OCI-LY3 (cell line): Measurements from ENCODE around the gene ZNF516.

ENCODE experiments used
- EZH2phosphoT487 ChIP-seq: fragments of 200-600 bp; shearing (Covaris generic); IDR thresholded peaks from 2 replicates; pipeline ENCODE4 v1.6.1; 2018; ENCODE audit warnings: antibody characterized with exemption, mixed run types, low read depth
- TF ChIP-seq, protein P1 (sequence below): fragments of 200-600, 300-600 bp; sonication (generic); IDR thresholded peaks from 2 replicates; pipeline ENCODE4 v1.5.1; 2014; ENCODE audit warnings: antibody characterized with exemption, low read length, low read depth

GRCh38 chr18:76463872-76464271 lies 31.2 kb downstream of the ZNF516 start:
- no peak for TF ChIP-seq EZH2phosphoT487
- TF ChIP-seq, protein P1, sequence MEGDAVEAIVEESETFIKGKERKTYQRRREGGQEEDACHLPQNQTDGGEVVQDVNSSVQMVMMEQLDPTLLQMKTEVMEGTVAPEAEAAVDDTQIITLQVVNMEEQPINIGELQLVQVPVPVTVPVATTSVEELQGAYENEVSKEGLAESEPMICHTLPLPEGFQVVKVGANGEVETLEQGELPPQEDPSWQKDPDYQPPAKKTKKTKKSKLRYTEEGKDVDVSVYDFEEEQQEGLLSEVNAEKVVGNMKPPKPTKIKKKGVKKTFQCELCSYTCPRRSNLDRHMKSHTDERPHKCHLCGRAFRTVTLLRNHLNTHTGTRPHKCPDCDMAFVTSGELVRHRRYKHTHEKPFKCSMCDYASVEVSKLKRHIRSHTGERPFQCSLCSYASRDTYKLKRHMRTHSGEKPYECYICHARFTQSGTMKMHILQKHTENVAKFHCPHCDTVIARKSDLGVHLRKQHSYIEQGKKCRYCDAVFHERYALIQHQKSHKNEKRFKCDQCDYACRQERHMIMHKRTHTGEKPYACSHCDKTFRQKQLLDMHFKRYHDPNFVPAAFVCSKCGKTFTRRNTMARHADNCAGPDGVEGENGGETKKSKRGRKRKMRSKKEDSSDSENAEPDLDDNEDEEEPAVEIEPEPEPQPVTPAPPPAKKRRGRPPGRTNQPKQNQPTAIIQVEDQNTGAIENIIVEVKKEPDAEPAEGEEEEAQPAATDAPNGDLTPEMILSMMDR: no peak
